ENCODE measurements around the gene CELA3B.
A peak's percentile ranks its signal among the peaks of the same experiment; 100 is the strongest.
"Not testable (repeated sequence)": the region's sequence is repeated elsewhere in the genome, so short reads cannot be mapped to it uniquely, and the experiment has no call there.

CELA3B gene, protein sequence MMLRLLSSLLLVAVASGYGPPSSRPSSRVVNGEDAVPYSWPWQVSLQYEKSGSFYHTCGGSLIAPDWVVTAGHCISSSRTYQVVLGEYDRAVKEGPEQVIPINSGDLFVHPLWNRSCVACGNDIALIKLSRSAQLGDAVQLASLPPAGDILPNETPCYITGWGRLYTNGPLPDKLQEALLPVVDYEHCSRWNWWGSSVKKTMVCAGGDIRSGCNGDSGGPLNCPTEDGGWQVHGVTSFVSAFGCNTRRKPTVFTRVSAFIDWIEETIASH

GRCh38 chr1:21976703-21977239, at the start of gene CELA3B:
TSS of gene CELA3B (plus strand) at chr1:21977022. CDS start at chr1:21977040, 18 bp downstream.
- DNase-seq: not testable (repeated sequence)

- TF ChIP-seq GATA1 (IDR thresholded peaks at IDR 0.05; ENCODE audit: low read depth, low read length): no peak
- TF ChIP-seq POLR2A (IDR thresholded peaks at IDR 0.05; ENCODE audit: low read length): no peak
- no peak for DNase-seq
Measured at GRCh38 chr1:21927533-21928237, 49.1 kb upstream of the CELA3B start.

GRCh38 chr1:21930080-21930571, 46.7 kb upstream of the CELA3B start:
- peak in 1 of 2 experiments; percentile 27 for DNase-seq
- TF ChIP-seq POLR2A (IDR thresholded peaks at IDR 0.05; ENCODE audit: low read length): no peak
- no peak for TF ChIP-seq GATA1 (IDR thresholded peaks at IDR 0.05; ENCODE audit: low read depth, low read length)

GRCh38 chr1:21930629-21931170, 46.1 kb upstream of the CELA3B start:
- TF ChIP-seq GATA1 (IDR thresholded peaks at IDR 0.05; ENCODE audit: low read depth, low read length) (no peak), POLR2A (IDR thresholded peaks at IDR 0.05; ENCODE audit: low read length) (no peak)
- peak in 1 of 2 experiments; percentile 16 for DNase-seq

DNA sequence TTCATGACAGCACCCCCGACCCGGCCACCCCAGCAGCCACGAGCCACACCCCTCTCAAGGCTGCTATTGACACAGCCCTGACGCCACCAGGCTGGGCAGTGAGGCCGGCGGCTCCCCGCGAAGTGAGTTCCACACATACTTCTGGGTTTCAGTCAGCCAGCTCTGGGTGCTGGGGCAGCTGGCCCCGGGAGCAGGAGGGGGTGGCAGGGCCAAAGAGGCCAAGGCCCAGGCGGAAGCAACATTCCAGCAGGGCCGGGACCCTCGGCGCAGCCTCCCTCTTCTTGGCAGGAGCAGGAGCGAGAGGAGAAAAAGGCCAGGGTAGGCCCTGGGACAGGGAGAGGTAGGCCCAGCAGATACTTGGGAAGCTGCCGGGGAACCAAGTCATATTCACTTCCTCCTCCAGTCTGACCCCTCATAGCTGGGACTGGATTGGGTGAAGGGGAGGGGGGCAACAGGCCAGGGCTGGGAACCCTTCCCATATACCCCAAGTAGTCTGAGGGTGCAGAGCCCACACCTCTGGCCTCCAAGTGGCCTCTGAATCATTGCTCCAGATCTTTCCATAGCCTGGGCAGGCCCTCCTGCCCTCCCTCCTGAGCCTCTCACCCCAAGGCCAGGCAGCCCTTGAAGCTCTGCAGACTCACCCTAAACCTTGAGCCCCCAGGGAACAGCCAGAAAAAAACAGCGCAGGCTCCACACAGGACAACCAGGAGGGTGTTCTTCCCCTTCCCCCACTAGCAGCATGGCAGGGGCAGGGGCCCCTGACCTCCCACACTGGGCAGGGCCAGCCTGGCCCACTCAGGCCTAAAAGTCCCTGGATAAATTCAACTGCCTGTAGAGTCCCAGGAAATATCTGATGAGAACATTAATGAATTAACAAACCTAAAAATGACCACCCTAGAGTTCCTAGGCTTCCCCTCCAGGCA, 45.4 kb upstream of the CELA3B start:
- DNase-seq: no peak
- TF ChIP-seq GATA1 (IDR thresholded peaks at IDR 0.05; ENCODE audit: low read depth, low read length) (no peak), POLR2A (IDR thresholded peaks at IDR 0.05; ENCODE audit: low read length) (no peak)

DNA sequence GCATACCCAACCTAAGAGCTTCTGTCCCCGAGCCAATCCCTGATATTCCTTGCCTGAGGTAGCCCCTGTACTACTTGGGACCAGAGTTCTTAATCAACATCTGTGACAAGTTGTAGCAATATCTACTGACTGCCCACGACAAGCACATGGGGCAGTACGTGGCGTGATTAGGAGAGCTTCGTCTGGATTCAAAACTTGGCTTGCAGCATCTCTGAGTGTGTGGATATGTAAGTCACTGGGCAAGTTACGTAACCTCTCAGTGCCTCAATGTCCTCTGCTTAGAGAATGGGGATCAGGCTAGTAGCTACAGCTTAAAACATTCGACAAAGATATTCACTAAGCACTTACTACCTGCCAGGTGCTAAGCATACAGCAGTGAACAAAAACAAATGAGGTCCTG, 44.7 kb upstream of the CELA3B start:
- TF ChIP-seq GATA1 (IDR thresholded peaks at IDR 0.05; ENCODE audit: low read depth, low read length) (no peak), POLR2A (IDR thresholded peaks at IDR 0.05; ENCODE audit: low read length) (no peak)
- peak in 1 of 2 experiments; percentile 39 for DNase-seq

GRCh38 chr1:21933397-21934248, 43.2 kb upstream of the CELA3B start:
- DNase-seq: no peak
- TF ChIP-seq GATA1 (IDR thresholded peaks at IDR 0.05; ENCODE audit: low read depth, low read length): no peak
- TF ChIP-seq POLR2A (IDR thresholded peaks at IDR 0.05; ENCODE audit: low read length): no peak

GRCh38 chr1:21935393-21935804, 41.4 kb upstream of the CELA3B start:
- DNase-seq: no peak
- no peak for TF ChIP-seq GATA1 (IDR thresholded peaks at IDR 0.05; ENCODE audit: low read depth, low read length)
- TF ChIP-seq POLR2A (IDR thresholded peaks at IDR 0.05; ENCODE audit: low read length): no peak

- peak in 1 of 2 experiments; percentile 52 for DNase-seq
- TF ChIP-seq GATA1 (IDR thresholded peaks at IDR 0.05; ENCODE audit: low read depth, low read length) (no peak), POLR2A (IDR thresholded peaks at IDR 0.05; ENCODE audit: low read length) (no peak)
Measured at GRCh38 chr1:21935891-21936365, 40.9 kb upstream of the CELA3B start.

DNA sequence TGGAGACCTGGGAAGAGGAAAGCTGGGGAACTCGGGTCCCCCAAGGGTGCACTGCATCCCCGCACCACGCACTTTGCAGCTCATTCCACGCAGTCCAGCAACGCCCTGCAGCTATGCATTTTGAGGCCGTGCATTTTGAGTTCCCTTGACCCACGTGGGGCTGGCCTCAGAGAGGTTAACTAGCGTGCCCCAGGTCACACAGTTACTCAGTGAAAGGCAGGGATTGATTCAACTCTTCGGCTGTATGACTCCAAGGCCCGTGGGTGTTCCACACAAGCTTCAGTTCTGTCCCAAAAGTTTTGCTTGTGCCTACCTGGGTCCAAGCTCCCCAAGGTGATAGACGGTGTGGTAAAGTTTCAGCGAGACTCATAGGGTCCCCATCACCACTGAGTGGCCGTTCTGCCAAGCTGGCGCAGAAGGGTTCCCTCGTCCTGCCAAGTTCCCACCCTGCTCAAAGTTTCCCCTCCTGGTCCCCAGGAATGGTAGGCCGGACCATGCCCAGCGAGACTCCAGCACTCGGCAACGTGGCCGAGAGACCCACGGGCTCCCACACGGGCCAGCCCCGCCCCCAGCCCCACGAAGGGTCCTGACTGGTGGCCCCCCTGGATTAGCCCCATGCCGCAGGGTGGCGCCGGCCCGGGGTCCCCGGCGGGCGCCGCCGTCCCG, 40.3 kb upstream of the CELA3B start:
- TF ChIP-seq GATA1 (IDR thresholded peaks at IDR 0.05; ENCODE audit: low read depth, low read length): no peak
- TF ChIP-seq POLR2A (IDR thresholded peaks at IDR 0.05; ENCODE audit: low read length): no peak
- peak in 1 of 2 experiments; percentile 52 for DNase-seq

GRCh38 chr1:21937034-21937371, 39.8 kb upstream of the CELA3B start, which contains the start of gene HSPG2:
TSS of gene HSPG2 (minus strand) at chr1:21937310. CDS start at chr1:21937217, 93 bp downstream.
- TF ChIP-seq POLR2A (IDR thresholded peaks at IDR 0.05; ENCODE audit: low read length): no peak
- no peak for TF ChIP-seq GATA1 (IDR thresholded peaks at IDR 0.05; ENCODE audit: low read depth, low read length)
- no peak for DNase-seq
